GM23338 (cell line): ENCODE results near the gene GADL1. TPM values are rescaled to one million over a fixed set of nuclear protein-coding genes. Genes with fewer than 3 reads are reported as not detected.
A peak's percentile ranks its signal among the peaks of the same experiment; 100 is the strongest.

Experiments used
- ATAC-seq: fragments of 200-7000 bp; cut with Tn5 transposase; 3 replicates; pipeline ENCODE4 v1.9.1; 2020
- DNase-seq: peaks from one replicate; pipeline ENCODE4 v3.0.0-alpha.2; 2015; ENCODE audit warnings: low spot score
- H2AFZ ChIP-seq: fragments of 200-600 bp; sonication (generic); 2 replicates; pipeline ENCODE4 v1.8.0; 2016; ENCODE audit warnings: antibody characterized with exemption, mild to moderate bottlenecking, moderate library complexity
- H3F3A ChIP-seq: fragments of 200-600 bp; sonication (generic); replicated peaks from 2 replicates; pipeline ENCODE4 v1.8.0; 2017; ENCODE audit warnings: antibody characterized with exemption, mixed run types, low read depth
- H3K27ac ChIP-seq: fragments of 200-600 bp; sonication (generic); 2 replicates; pipeline ENCODE4 v1.6.1; 2016; ENCODE audit warnings: low read depth
- H3K27me3 ChIP-seq: fragments of 200-600 bp; sonication (generic); 2 replicates; pipeline ENCODE4 v1.8.0; 2016; ENCODE audit warnings: mild to moderate bottlenecking, mixed run types, moderate library complexity; ENCODE audit not compliant: insufficient read depth
- H3K36me3 ChIP-seq: fragments of 200-600 bp; sonication (generic); 2 replicates; pipeline ENCODE4 v1.8.0; 2016; ENCODE audit warnings: mild to moderate bottlenecking; ENCODE audit not compliant: insufficient read depth
- H3K4me1 ChIP-seq: fragments of 200-600 bp; sonication (generic); 2 replicates; pipeline ENCODE4 v1.8.0; 2016; ENCODE audit warnings: mild to moderate bottlenecking, moderate library complexity; ENCODE audit not compliant: insufficient read depth
- H3K4me2 ChIP-seq: fragments of 200-600 bp; sonication (generic); 2 replicates; pipeline ENCODE4 v1.7.1; 2017; ENCODE audit warnings: mixed run types
- H3K4me3 ChIP-seq: fragments of 200-600 bp; sonication (generic); 2 replicates; pipeline ENCODE4 v1.6.1; 2016; ENCODE audit warnings: mixed run types
- H3K79me2 ChIP-seq: fragments of 200-600 bp; sonication (generic); replicated peaks from 2 replicates; pipeline ENCODE4 v1.8.0; 2017; ENCODE audit warnings: mild to moderate bottlenecking; ENCODE audit not compliant: insufficient read depth
- H3K9me2 ChIP-seq: fragments of 200-600 bp; sonication (generic); 2 replicates; pipeline ENCODE4 v1.8.0; 2017; ENCODE audit not compliant: insufficient read depth
- H4K20me1 ChIP-seq: fragments of 200-600 bp; sonication (generic); replicated peaks from 2 replicates; pipeline ENCODE4 v1.8.0; 2017; ENCODE audit warnings: mild to moderate bottlenecking; ENCODE audit not compliant: insufficient read depth
- H3K27ac Mint-ChIP-seq: 2 replicates; pipeline ENCODE4 v1.8.0; 2020; ENCODE audit warnings: inconsistent platforms, mild to moderate bottlenecking, moderate library complexity, mixed read lengths
- H3K27me3 Mint-ChIP-seq: 3 replicates; pipeline ENCODE4 v1.8.0; 2022; ENCODE audit warnings: low read depth, mild to moderate bottlenecking, moderate library complexity, mixed read lengths, inconsistent platforms; ENCODE audit not compliant: insufficient read depth, poor library complexity
- H3K36me3 Mint-ChIP-seq: 3 replicates; pipeline ENCODE4 v1.8.0; 2021; ENCODE audit warnings: low read depth, mild to moderate bottlenecking, inconsistent platforms, moderate library complexity, mixed read lengths
- H3K4me1 Mint-ChIP-seq: 3 replicates; pipeline ENCODE4 v1.8.0; 2020; ENCODE audit warnings: mild to moderate bottlenecking, inconsistent platforms, mixed read lengths
- H3K4me3 Mint-ChIP-seq: 3 replicates; pipeline ENCODE4 v1.8.0; 2021; ENCODE audit warnings: moderate library complexity, mild to moderate bottlenecking, inconsistent platforms, mixed read lengths
- H3K9me3 Mint-ChIP-seq: 3 replicates; pipeline ENCODE4 v1.8.0; 2020; ENCODE audit warnings: moderate library complexity, mild to moderate bottlenecking, inconsistent platforms, mixed read lengths
- CREB1 ChIP-seq: fragments of 250-450 bp; sonication (Bioruptor Pico); IDR thresholded peaks from 2 replicates; pipeline ENCODE4 v1.5.0; 2020; ENCODE audit warnings: low read depth, mild to moderate bottlenecking, moderate library complexity
- EZH2 ChIP-seq: fragments of 200-600 bp; sonication (generic); IDR thresholded peaks from one replicate; pipeline ENCODE4 v1.8.0; 2017; ENCODE audit warnings: antibody characterized with exemption, mild to moderate bottlenecking, low read depth; ENCODE audit not compliant: unreplicated experiment
- EZH2phosphoT487 ChIP-seq: fragments of 200-600 bp; sonication (generic); IDR thresholded peaks from one replicate; pipeline ENCODE4 v1.8.1; 2018; ENCODE audit warnings: antibody characterized with exemption; ENCODE audit not compliant: unreplicated experiment
- JUNB ChIP-seq: IDR thresholded peaks from one replicate; pipeline ENCODE4 v1.6.1; 2016; ENCODE audit warnings: antibody characterized with exemption; ENCODE audit not compliant: unreplicated experiment
- ZNF114 ChIP-seq: fragments of 250-450 bp; sonication (Bioruptor Pico); IDR thresholded peaks from 2 replicates; pipeline ENCODE4 v1.5.0; 2020; ENCODE audit warnings: mild to moderate bottlenecking, moderate library complexity
- ZNF331 ChIP-seq: fragments of 250-450 bp; sonication (Bioruptor Pico); IDR thresholded peaks from 2 replicates; pipeline ENCODE4 v1.5.0; 2020; ENCODE audit warnings: low read depth, mild to moderate bottlenecking, moderate library complexity
- polyA plus RNA-seq: library from polyadenylated mRNA; unstranded; fragments of >200 nt; fragmentation: Nextera tagmentation; extraction: Ambion mirVana; gene quantifications from 2 replicates; pipeline ENCODE4 v1.2.1, GENCODE V29; 2016
- total RNA-seq: library from RNA; depleted of rRNA; stranded (reverse); fragments of >200 nt; shearing (Covaris generic); gene quantifications from 2 replicates; pipeline ENCODE4 v1.2.3, GENCODE V29; 2014
- TF ChIP-seq, protein P1 (sequence below), 2 experiments: fragments of 200-600 bp in 1 of 2; sonication (generic) in 1 of 2; conservative IDR thresholded peaks; 2 replicates each; pipeline versions ENCODE4 v1.5.1 to v1.6.1; 2016 to 2017; ENCODE audit warnings: antibody characterized with exemption in 2 of 2, low read depth in 2 of 2, mild to moderate bottlenecking in 2 of 2, moderate library complexity in 1 of 2
- TF ChIP-seq, protein P2 (sequence below): fragments of 250-450 bp; sonication (Bioruptor Pico); IDR thresholded peaks from 2 replicates; pipeline ENCODE4 v1.5.0; 2020; ENCODE audit warnings: mild to moderate bottlenecking, moderate library complexity
- TF ChIP-seq, protein P3 (sequence below): IDR thresholded peaks from one replicate; pipeline ENCODE4 v1.6.1; 2018; ENCODE audit warnings: antibody characterized with exemption; ENCODE audit not compliant: unreplicated experiment
- TF ChIP-seq, protein P4 (sequence below): IDR thresholded peaks from 2 replicates; pipeline ENCODE4 v1.6.1; 2016; ENCODE audit warnings: antibody characterized with exemption

The GADL1 gene
- total and polyA plus RNA-seq, 2 experiments from 2014 or later = 0.35 to 0.50 TPM

DNA sequence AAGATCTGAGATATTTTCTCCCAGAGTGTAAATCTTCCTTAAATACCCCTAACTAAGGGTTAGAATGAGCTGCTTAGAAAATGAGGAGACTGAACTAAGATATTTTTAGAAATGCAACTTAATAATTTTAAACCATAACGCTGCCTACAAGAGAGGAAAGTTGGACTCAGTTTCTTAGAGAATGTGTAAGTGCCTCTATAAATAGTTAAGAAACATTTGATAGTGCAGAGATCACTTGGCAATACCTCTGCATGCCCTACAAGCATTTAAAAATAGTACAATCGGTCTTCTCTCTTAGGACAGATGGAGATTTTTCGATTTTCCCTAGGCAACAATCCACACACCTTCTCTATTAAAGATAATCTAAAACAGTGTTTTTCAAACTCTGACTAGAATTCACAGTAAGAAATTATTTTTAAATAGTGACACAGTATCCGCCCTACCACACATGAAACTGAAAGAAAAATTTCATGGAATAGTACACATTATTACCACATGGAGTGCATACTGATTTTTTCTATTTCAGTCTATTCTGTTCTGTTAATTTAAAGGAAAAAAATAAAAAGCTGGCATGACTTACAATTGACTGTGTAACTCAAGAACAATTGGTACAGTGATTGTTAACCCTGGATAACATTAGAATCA lies 83.2 kb downstream of the GADL1 start:
- Mint-ChIP-seq H3K4me3 (no peak overlapping the region), H3K27ac (no peak overlapping the region), H3K9me3 (no peaks in the 10 kb centered on the region), H3K27me3 (peaks cover 4% of the 10 kb centered on the region), H3K4me1 (peaks cover 19% of the 10 kb centered on the region), H3K36me3 (no peaks in the 10 kb centered on the region)
- H3K27me3 ChIP-seq = no peaks in the 10 kb centered on the region
- H3K9me2 ChIP-seq = no peaks in the 10 kb centered on the region; the same call in 1 of the 2 replicates
- peak overlapping the region; percentile 49; the same call in 1 of the 2 replicates for H2AFZ ChIP-seq
- TF ChIP-seq, protein P1, sequence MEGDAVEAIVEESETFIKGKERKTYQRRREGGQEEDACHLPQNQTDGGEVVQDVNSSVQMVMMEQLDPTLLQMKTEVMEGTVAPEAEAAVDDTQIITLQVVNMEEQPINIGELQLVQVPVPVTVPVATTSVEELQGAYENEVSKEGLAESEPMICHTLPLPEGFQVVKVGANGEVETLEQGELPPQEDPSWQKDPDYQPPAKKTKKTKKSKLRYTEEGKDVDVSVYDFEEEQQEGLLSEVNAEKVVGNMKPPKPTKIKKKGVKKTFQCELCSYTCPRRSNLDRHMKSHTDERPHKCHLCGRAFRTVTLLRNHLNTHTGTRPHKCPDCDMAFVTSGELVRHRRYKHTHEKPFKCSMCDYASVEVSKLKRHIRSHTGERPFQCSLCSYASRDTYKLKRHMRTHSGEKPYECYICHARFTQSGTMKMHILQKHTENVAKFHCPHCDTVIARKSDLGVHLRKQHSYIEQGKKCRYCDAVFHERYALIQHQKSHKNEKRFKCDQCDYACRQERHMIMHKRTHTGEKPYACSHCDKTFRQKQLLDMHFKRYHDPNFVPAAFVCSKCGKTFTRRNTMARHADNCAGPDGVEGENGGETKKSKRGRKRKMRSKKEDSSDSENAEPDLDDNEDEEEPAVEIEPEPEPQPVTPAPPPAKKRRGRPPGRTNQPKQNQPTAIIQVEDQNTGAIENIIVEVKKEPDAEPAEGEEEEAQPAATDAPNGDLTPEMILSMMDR (conservative IDR thresholded peaks at IDR 0.05; ENCODE audit: low read depth in 2 of 2) = no peak
- TF ChIP-seq EZH2phosphoT487 (no peak), CREB1 (CRISPR knock-in tag) (no peak), JUNB (no peak), ZNF331 (CRISPR knock-in tag) (no peak), EZH2 (no peak), ZNF114 (CRISPR knock-in tag) (no peak)
- TF ChIP-seq, protein P2, sequence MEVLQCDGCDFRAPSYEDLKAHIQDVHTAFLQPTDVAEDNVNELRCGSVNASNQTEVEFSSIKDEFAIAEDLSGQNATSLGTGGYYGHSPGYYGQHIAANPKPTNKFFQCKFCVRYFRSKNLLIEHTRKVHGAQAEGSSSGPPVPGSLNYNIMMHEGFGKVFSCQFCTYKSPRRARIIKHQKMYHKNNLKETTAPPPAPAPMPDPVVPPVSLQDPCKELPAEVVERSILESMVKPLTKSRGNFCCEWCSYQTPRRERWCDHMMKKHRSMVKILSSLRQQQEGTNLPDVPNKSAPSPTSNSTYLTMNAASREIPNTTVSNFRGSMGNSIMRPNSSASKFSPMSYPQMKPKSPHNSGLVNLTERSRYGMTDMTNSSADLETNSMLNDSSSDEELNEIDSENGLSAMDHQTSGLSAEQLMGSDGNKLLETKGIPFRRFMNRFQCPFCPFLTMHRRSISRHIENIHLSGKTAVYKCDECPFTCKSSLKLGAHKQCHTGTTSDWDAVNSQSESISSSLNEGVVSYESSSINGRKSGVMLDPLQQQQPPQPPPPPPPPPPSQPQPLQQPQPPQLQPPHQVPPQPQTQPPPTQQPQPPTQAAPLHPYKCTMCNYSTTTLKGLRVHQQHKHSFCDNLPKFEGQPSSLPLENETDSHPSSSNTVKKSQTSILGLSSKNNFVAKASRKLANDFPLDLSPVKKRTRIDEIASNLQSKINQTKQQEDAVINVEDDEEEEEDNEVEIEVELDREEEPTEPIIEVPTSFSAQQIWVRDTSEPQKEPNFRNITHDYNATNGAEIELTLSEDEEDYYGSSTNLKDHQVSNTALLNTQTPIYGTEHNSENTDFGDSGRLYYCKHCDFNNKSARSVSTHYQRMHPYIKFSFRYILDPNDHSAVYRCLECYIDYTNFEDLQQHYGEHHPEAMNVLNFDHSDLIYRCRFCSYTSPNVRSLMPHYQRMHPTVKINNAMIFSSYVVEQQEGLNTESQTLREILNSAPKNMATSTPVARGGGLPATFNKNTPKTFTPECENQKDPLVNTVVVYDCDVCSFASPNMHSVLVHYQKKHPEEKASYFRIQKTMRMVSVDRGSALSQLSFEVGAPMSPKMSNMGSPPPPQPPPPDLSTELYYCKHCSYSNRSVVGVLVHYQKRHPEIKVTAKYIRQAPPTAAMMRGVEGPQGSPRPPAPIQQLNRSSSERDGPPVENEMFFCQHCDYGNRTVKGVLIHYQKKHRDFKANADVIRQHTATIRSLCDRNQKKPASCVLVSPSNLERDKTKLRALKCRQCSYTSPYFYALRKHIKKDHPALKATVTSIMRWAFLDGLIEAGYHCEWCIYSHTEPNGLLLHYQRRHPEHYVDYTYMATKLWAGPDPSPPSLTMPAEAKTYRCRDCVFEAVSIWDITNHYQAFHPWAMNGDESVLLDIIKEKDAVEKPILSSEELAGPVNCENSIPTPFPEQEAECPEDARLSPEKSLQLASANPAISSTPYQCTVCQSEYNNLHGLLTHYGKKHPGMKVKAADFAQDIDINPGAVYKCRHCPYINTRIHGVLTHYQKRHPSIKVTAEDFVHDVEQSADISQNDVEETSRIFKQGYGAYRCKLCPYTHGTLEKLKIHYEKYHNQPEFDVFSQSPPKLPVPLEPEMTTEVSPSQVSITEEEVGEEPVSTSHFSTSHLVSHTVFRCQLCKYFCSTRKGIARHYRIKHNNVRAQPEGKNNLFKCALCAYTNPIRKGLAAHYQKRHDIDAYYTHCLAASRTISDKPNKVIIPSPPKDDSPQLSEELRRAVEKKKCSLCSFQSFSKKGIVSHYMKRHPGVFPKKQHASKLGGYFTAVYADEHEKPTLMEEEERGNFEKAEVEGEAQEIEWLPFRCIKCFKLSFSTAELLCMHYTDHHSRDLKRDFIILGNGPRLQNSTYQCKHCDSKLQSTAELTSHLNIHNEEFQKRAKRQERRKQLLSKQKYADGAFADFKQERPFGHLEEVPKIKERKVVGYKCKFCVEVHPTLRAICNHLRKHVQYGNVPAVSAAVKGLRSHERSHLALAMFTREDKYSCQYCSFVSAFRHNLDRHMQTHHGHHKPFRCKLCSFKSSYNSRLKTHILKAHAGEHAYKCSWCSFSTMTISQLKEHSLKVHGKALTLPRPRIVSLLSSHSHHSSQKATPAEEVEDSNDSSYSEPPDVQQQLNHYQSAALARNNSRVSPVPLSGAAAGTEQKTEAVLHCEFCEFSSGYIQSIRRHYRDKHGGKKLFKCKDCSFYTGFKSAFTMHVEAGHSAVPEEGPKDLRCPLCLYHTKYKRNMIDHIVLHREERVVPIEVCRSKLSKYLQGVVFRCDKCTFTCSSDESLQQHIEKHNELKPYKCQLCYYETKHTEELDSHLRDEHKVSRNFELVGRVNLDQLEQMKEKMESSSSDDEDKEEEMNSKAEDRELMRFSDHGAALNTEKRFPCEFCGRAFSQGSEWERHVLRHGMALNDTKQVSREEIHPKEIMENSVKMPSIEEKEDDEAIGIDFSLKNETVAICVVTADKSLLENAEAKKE (CRISPR knock-in tag) = no peak
- TF ChIP-seq, protein P3, sequence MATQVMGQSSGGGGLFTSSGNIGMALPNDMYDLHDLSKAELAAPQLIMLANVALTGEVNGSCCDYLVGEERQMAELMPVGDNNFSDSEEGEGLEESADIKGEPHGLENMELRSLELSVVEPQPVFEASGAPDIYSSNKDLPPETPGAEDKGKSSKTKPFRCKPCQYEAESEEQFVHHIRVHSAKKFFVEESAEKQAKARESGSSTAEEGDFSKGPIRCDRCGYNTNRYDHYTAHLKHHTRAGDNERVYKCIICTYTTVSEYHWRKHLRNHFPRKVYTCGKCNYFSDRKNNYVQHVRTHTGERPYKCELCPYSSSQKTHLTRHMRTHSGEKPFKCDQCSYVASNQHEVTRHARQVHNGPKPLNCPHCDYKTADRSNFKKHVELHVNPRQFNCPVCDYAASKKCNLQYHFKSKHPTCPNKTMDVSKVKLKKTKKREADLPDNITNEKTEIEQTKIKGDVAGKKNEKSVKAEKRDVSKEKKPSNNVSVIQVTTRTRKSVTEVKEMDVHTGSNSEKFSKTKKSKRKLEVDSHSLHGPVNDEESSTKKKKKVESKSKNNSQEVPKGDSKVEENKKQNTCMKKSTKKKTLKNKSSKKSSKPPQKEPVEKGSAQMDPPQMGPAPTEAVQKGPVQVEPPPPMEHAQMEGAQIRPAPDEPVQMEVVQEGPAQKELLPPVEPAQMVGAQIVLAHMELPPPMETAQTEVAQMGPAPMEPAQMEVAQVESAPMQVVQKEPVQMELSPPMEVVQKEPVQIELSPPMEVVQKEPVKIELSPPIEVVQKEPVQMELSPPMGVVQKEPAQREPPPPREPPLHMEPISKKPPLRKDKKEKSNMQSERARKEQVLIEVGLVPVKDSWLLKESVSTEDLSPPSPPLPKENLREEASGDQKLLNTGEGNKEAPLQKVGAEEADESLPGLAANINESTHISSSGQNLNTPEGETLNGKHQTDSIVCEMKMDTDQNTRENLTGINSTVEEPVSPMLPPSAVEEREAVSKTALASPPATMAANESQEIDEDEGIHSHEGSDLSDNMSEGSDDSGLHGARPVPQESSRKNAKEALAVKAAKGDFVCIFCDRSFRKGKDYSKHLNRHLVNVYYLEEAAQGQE = no peak
- TF ChIP-seq, protein P4, sequence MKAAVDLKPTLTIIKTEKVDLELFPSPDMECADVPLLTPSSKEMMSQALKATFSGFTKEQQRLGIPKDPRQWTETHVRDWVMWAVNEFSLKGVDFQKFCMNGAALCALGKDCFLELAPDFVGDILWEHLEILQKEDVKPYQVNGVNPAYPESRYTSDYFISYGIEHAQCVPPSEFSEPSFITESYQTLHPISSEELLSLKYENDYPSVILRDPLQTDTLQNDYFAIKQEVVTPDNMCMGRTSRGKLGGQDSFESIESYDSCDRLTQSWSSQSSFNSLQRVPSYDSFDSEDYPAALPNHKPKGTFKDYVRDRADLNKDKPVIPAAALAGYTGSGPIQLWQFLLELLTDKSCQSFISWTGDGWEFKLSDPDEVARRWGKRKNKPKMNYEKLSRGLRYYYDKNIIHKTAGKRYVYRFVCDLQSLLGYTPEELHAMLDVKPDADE = no peak
- H3K4me3 ChIP-seq = no peak overlapping the region
- no peaks in the 10 kb centered on the region for H3K79me2 ChIP-seq
- no peaks in the 10 kb centered on the region for H3K36me3 ChIP-seq
- ATAC-seq = no peak
- no peak overlapping the region for H3K27ac ChIP-seq
- peaks cover 12% of the 10 kb centered on the region; the same call in 1 of the 2 replicates for H3K4me1 ChIP-seq
- H3F3A ChIP-seq = no peaks in the 10 kb centered on the region
- no peak overlapping the region for H3K4me2 ChIP-seq
- no peak for DNase-seq
- H4K20me1 ChIP-seq = no peaks in the 10 kb centered on the region
